Measurements from ENCODE around the gene GDF10.

- TF ChIP-seq CTCF (IDR thresholded peaks at IDR 0.05) (no peak), GABPA (IDR thresholded peaks at IDR 0.05; ENCODE audit: low read depth) (no peak), RCOR1 (IDR thresholded peaks at IDR 0.05; ENCODE audit: low read length) (no peak), TAF1 (IDR thresholded peaks at IDR 0.05; ENCODE audit: borderline replicate concordance, low read depth, low read length) (no peak), EZH2phosphoT487 (IDR thresholded peaks at IDR 0.05; ENCODE audit: borderline replicate concordance, low read depth) (no peak), MAX (IDR thresholded peaks at IDR 0.05; ENCODE audit: low read depth) (no peak), POLR2AphosphoS5 (IDR thresholded peaks at IDR 0.05; ENCODE audit: low read depth, low read length) (no peak), SIN3A (IDR thresholded peaks at IDR 0.05; ENCODE audit: borderline replicate concordance, low read depth, low read length) (no peak), REST (IDR thresholded peaks at IDR 0.05; ENCODE audit: low read depth, low read length) (no peak), YY1 (IDR thresholded peaks at IDR 0.05; ENCODE audit: low read depth) (no peak), GATA2 (CRISPR knock-in tag; IDR thresholded peaks at IDR 0.05) (no peak), EP300 (IDR thresholded peaks at IDR 0.05; ENCODE audit: borderline replicate concordance in 1 of 2, low read depth in 1 of 2, low read length in 1 of 2) (no peak)
These were observed 32.0 kb downstream of the GDF10 start for GRCh38 chr10:47331954-47332353.
